ENCODE data around the gene SLC37A2. TPM values are rescaled to one million over a fixed set of nuclear protein-coding genes. Genes with fewer than 3 reads are reported as not detected.
"Not testable (repeated sequence)": the region's sequence is repeated elsewhere in the genome, so short reads cannot be mapped to it uniquely, and the experiment has no call there.

The SLC37A2 gene
- 0.13 and 0.17 TPM in 2 replicates for total RNA-seq

- Mint-ChIP-seq H3K36me3 (ENCODE audit: low read depth) (no peaks in the 10 kb centered on the region), H3K9me3 (no peaks in the 10 kb centered on the region), H3K4me3 (peak within 1 kb of the TSS; percentile 80), H3K4me1 (ENCODE audit: low read depth) (peaks cover 10% of the 10 kb centered on the region), H3K27ac (no peak within 1 kb of the TSS), H3K27me3 (ENCODE audit: insufficient read depth) (peaks cover 44% of the 10 kb centered on the region)
- peak; percentile 40 for DNase-seq (ENCODE audit: low spot score)
- intact Hi-C loops (cut with micrococcal nuclease) = loop anchor here (1.0 to 2.0 kb wide), 3 partner anchors 48 to 108 kb away; partner anchors contain the start of genes CCDC15 and TMEM218
These were observed at the start of gene SLC37A2 for GRCh38 chr11:125062931-125063428. TSS of gene SLC37A2 (plus strand) at chr11:125063305. CDS start at chr11:125063368, 63 bp downstream.

- DNase-seq (ENCODE audit: low spot score) = no peak
- no peak overlapping the region for H3K4me3 Mint-ChIP-seq
- no peaks in the 10 kb centered on the region for H3K4me1 Mint-ChIP-seq (ENCODE audit: low read depth)
- H3K36me3 Mint-ChIP-seq (ENCODE audit: low read depth) = peaks cover 1% of the 10 kb centered on the region
- no peaks in the 10 kb centered on the region for H3K9me3 Mint-ChIP-seq
- no peak overlapping the region for H3K27ac Mint-ChIP-seq
- H3K27me3 Mint-ChIP-seq (ENCODE audit: insufficient read depth) = peaks cover 1% of the 10 kb centered on the region
- intact Hi-C loops (cut with micrococcal nuclease) = no loop called here
These were observed 46.7 kb upstream of the SLC37A2 start for GRCh38 chr11:125016413-125016812.

- H3K9me3 Mint-ChIP-seq = no peaks in the 10 kb centered on the region
- intact Hi-C loops (cut with micrococcal nuclease) = no loop called here
- peaks cover 1% of the 10 kb centered on the region for H3K36me3 Mint-ChIP-seq (ENCODE audit: low read depth)
These were observed 42.8 kb upstream of the SLC37A2 start for GRCh38 chr11:125020342-125020741.

DNA sequence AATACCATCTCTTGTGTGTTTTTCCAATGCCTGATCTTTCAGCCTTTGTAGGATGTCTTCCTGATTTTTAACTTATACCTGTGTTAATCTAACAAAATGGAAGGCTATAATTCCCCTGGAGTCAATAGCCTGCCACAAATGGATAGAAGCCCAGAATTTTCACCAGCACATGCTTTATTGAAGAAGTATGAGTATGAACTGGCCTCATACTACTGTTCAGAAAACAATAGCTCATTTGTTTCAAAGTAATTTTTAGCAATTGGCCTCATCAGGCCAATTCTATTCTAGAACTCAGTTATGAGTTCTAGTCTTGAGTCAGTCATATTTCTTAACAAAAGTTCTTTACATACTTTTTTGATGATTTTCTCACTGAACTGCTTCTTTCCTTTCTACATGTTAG lies 40.6 kb upstream of the SLC37A2 start:
- Mint-ChIP-seq H3K36me3 (ENCODE audit: low read depth) (peaks cover 1% of the 10 kb centered on the region), H3K4me3 (no peak overlapping the region), H3K27me3 (ENCODE audit: insufficient read depth) (peaks cover 3% of the 10 kb centered on the region), H3K27ac (no peak overlapping the region), H3K4me1 (ENCODE audit: low read depth) (no peaks in the 10 kb centered on the region), H3K9me3 (no peaks in the 10 kb centered on the region)
- intact Hi-C loops (cut with micrococcal nuclease) = no loop called here
- no peak for DNase-seq (ENCODE audit: low spot score)

More at GRCh38 chr11:125020342-125020741, 42.8 kb upstream of the SLC37A2 start:
- Mint-ChIP-seq H3K4me1 (ENCODE audit: low read depth) (no peaks in the 10 kb centered on the region), H3K4me3 (no peak overlapping the region), H3K27me3 (ENCODE audit: insufficient read depth) (peaks cover 3% of the 10 kb centered on the region), H3K27ac (no peak overlapping the region)
- DNase-seq (ENCODE audit: low spot score) = no peak

DNA sequence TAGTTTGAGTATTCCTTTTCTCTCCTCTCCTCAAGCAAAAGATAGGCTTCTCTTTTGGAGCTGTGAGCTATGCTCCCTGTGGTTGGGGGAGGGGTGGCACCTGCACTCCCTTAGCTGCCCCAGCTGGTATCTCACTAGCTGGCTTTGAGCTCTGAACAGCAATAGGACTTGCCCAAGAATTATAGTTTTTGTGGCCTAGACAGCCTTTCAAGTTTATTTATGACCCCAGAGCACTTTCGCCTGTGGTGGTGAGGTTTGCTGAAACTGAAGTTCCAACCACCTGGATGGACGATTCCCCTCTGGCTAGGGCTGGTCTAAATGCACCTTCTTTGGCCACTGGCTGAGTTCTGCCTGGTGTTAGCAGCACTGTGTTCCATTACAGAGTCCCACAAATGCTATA lies 37.1 kb upstream of the SLC37A2 start:
- intact Hi-C loops (cut with micrococcal nuclease) = no loop called here
- no peak overlapping the region for H3K27ac Mint-ChIP-seq
- no peak overlapping the region for H3K4me3 Mint-ChIP-seq

GRCh38 chr11:125029431-125029830 lies 33.7 kb upstream of the SLC37A2 start:
- H3K27me3 Mint-ChIP-seq (ENCODE audit: insufficient read depth); H3K27ac Mint-ChIP-seq; H3K4me1 Mint-ChIP-seq (ENCODE audit: low read depth); H3K4me3 Mint-ChIP-seq; DNase-seq (ENCODE audit: low spot score); H3K36me3 Mint-ChIP-seq (ENCODE audit: low read depth); H3K9me3 Mint-ChIP-seq; intact Hi-C loops (cut with micrococcal nuclease): not testable (repeated sequence)

More for the DNA sequence above, 37.1 kb upstream of the SLC37A2 start:
- peaks cover 3% of the 10 kb centered on the region for H3K36me3 Mint-ChIP-seq (ENCODE audit: low read depth)
- no peak for DNase-seq (ENCODE audit: low spot score)
- H3K27me3 Mint-ChIP-seq (ENCODE audit: insufficient read depth) = peaks cover 3% of the 10 kb centered on the region
- H3K4me1 Mint-ChIP-seq (ENCODE audit: low read depth) = no peaks in the 10 kb centered on the region
- H3K9me3 Mint-ChIP-seq = no peaks in the 10 kb centered on the region

GRCh38 chr11:125036933-125037332 lies 26.2 kb upstream of the SLC37A2 start:
- DNase-seq (ENCODE audit: low spot score) = no peak
- Mint-ChIP-seq H3K27me3 (ENCODE audit: insufficient read depth) (no peaks in the 10 kb centered on the region), H3K4me1 (ENCODE audit: low read depth) (no peaks in the 10 kb centered on the region), H3K9me3 (peaks cover 22% of the 10 kb centered on the region), H3K36me3 (ENCODE audit: low read depth) (peaks cover 6% of the 10 kb centered on the region), H3K4me3 (no peak overlapping the region), H3K27ac (no peak overlapping the region)
- intact Hi-C loops (cut with micrococcal nuclease) = no loop called here

DNA sequence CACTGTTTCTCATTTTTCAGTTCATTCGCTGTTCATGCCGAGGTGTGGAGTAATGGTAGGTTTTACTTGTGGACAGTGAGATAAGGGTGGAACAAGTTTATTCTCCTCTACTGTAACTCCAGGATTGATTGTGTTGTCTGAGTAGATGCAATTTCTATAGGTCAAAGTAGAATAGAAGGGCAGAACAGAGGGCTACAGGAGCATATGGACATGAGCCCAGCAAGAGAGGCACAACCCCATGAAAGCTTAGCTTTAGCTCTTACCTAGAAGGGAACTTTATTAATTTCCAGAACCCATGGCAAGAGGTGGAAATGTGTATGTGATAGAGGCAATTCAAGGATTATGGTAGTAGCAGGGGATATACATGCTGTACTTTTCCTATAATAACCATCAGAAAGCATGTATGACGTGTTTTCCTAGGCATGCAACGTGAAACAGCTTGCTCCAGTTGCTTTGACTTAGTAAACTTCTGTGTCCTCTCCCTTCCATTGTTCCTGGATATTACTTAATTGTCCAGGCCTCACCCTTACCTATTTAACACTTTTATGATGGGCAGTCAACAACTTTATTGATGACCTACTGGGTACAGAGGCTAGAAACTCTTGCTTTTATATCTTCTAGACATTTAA lies 13.8 kb upstream of the SLC37A2 start:
- no peak for DNase-seq (ENCODE audit: low spot score)
- H3K4me3 Mint-ChIP-seq = no peak overlapping the region
- H3K27me3 Mint-ChIP-seq (ENCODE audit: insufficient read depth) = peaks cover under 1% of the 10 kb centered on the region
- H3K9me3 Mint-ChIP-seq = peaks cover 3% of the 10 kb centered on the region
- no peak overlapping the region for H3K27ac Mint-ChIP-seq
- H3K36me3 Mint-ChIP-seq (ENCODE audit: low read depth) = no peaks in the 10 kb centered on the region
- H3K4me1 Mint-ChIP-seq (ENCODE audit: low read depth) = peaks cover 5% of the 10 kb centered on the region
- intact Hi-C loops (cut with micrococcal nuclease) = no loop called here

DNA sequence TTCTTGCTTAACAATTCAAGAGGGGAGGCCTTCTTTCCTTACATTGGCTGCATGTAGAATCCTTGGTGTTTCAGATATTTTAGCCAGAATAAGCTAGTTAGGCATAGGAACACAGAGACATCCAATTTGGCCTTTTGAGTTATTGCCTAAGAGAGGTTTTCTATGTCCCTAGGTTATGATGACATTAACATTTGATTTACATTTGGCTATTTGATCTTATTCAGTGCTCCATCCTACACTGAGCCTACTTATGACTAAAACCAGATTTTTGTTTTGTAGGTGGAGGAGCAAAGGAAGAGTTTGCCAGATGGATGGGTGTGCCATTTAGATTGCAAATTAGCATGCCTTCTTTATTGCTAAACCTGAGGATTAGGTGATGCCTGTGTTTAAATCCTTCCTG lies 11.1 kb upstream of the SLC37A2 start:
- no peaks in the 10 kb centered on the region for H3K36me3 Mint-ChIP-seq (ENCODE audit: low read depth)
- H3K27ac Mint-ChIP-seq = no peak overlapping the region
- H3K4me1 Mint-ChIP-seq (ENCODE audit: low read depth) = peaks cover 5% of the 10 kb centered on the region

GRCh38 chr11:125053167-125053566 lies 9.9 kb upstream of the SLC37A2 start:
- H3K9me3 Mint-ChIP-seq = no peaks in the 10 kb centered on the region
- no peaks in the 10 kb centered on the region for H3K36me3 Mint-ChIP-seq (ENCODE audit: low read depth)
- DNase-seq (ENCODE audit: low spot score) = no peak
- H3K4me1 Mint-ChIP-seq (ENCODE audit: low read depth) = peaks cover 5% of the 10 kb centered on the region
- H3K27me3 Mint-ChIP-seq (ENCODE audit: insufficient read depth) = peaks cover 5% of the 10 kb centered on the region
- H3K4me3 Mint-ChIP-seq = no peak overlapping the region
- intact Hi-C loops (cut with micrococcal nuclease) = no loop called here
- H3K27ac Mint-ChIP-seq = no peak overlapping the region

More for the DNA sequence above, 11.1 kb upstream of the SLC37A2 start:
- intact Hi-C loops (cut with micrococcal nuclease) = no loop called here
- Mint-ChIP-seq H3K4me3 (no peak overlapping the region), H3K9me3 (no peaks in the 10 kb centered on the region), H3K27me3 (ENCODE audit: insufficient read depth) (peaks cover 4% of the 10 kb centered on the region)
- no peak for DNase-seq (ENCODE audit: low spot score)

DNA sequence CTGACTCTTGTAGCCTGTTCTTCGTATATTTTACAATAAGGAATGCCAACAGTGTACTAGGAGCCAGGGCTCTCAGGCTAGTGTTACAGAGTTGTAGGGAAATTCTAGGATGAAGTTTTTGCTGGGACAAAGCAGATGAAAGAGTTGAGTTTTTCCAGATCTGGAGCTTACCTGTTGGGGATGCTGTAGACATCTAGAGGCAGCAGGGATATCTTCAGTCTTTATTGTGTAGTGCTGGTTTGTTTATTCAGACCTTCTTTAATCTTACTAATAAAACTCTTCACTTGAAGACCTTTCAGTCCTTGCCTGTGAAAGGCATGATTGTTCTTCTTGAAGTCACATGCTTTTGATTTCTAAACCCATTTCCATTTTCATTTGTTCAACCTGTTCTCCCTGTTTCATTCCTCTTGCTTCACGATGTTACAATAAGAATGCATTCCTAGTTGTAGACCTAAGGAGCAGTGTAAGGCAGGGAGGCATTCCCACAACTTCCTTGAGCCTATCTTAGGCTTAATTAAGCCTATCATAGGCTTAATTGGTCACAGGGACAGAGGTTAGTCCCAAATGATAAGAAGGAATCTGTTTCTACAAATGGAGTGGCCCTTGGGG lies 7.9 kb upstream of the SLC37A2 start:
- no peak overlapping the region for H3K27ac Mint-ChIP-seq
- no peak for DNase-seq (ENCODE audit: low spot score)
- H3K4me3 Mint-ChIP-seq = no peak overlapping the region
- H3K9me3 Mint-ChIP-seq = no peaks in the 10 kb centered on the region
- H3K4me1 Mint-ChIP-seq (ENCODE audit: low read depth) = peaks cover 5% of the 10 kb centered on the region
- no peaks in the 10 kb centered on the region for H3K36me3 Mint-ChIP-seq (ENCODE audit: low read depth)
- H3K27me3 Mint-ChIP-seq (ENCODE audit: insufficient read depth) = peaks cover 13% of the 10 kb centered on the region
- intact Hi-C loops (cut with micrococcal nuclease) = no loop called here

DNA sequence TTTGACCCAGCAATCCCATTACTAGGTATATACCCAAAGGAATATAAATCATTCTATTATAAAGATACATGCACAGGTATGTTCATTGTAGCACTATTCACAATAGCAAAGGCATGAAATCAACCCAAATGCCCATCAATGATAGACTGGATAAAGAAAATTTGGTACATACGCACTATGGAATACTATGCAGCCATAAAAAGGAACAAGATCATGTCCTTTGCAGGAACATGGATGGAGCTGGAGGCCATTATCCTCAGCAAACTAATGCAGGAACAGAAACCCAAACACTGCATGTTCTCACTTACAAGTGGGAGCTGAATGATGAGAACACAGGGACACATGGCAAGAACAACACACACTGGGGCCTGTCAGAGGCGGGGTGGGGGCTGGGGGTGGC lies 7.0 kb upstream of the SLC37A2 start:
- intact Hi-C loops (cut with micrococcal nuclease); H3K36me3 Mint-ChIP-seq (ENCODE audit: low read depth); H3K4me3 Mint-ChIP-seq; H3K9me3 Mint-ChIP-seq; DNase-seq (ENCODE audit: low spot score); H3K4me1 Mint-ChIP-seq (ENCODE audit: low read depth); H3K27ac Mint-ChIP-seq: not testable (repeated sequence)
- peaks cover 17% of the 10 kb centered on the region for H3K27me3 Mint-ChIP-seq (ENCODE audit: insufficient read depth)

GRCh38 chr11:125056931-125057692 lies 6.0 kb upstream of the SLC37A2 start:
- H3K9me3 Mint-ChIP-seq = no peaks in the 10 kb centered on the region
- H3K36me3 Mint-ChIP-seq (ENCODE audit: low read depth) = no peaks in the 10 kb centered on the region
- no peak overlapping the region for H3K27ac Mint-ChIP-seq
- intact Hi-C loops (cut with micrococcal nuclease) = no loop called here
- no peak for DNase-seq (ENCODE audit: low spot score)
- peaks cover 8% of the 10 kb centered on the region for H3K4me1 Mint-ChIP-seq (ENCODE audit: low read depth)
- peaks cover 19% of the 10 kb centered on the region for H3K27me3 Mint-ChIP-seq (ENCODE audit: insufficient read depth)
- no peak overlapping the region for H3K4me3 Mint-ChIP-seq

All from activated T-helper 1 cell treated with anti-CD3 and anti-CD28 coated beads, Interleukin-12 subunit alpha, Interleukin-12 subunit beta, Interleukin-2, Interleukin-4 antibody, amounts not matched to agents 30 ng/mL and 10 ng/mL and 1 ng/mL, durations not matched to agents 14 hours and 24 hours and 36 hours (primary cell).